ENCODE measurements around the gene KIF24.
"Not testable (repeated sequence)": the region's sequence is repeated elsewhere in the genome, so short reads cannot be mapped to it uniquely, and the experiment has no call there.

KIF24 gene

DNA sequence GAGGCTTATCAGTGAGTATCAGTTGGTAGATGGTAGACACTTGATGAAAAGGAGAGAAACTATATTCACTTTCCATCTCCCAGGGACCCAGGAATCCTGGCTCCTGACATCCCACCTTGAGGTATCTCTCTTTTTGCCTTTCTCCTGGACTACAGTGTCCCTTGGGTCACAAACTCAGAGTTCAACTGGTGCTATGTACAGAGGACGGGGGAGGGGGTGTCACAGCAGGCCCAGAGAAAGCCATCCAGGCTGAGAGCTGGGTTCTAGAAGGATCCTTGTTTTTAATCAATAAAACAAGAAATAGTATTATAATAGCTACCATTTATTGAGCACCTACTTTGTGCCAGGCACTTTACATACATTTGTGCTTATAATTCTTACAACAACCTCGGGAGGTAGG is 37.3 kb upstream of the KIF24 start:
- Histone ChIP-seq H3K36me3 (ENCODE audit: control insufficient read depth, insufficient read depth, low read length) (no peaks in the 10 kb centered on the region), H3K27me3 (replicated peaks; ENCODE audit: control insufficient read depth, insufficient read depth, low read length) (no peaks in the 10 kb centered on the region), H3K4me3 (replicated peaks; ENCODE audit: low read depth, low read length) (no peak overlapping the region)
- TF ChIP-seq CTCF (IDR thresholded peaks at IDR 0.05; ENCODE audit: insufficient read depth, low read length, poor library complexity, severe bottlenecking), result no peak
- no peak for DNase-seq (ENCODE audit: extremely low read depth, insufficient read length)

- Histone ChIP-seq H3K4me3 (replicated peaks; ENCODE audit: low read depth, low read length) (no peak overlapping the region), H3K27me3 (replicated peaks; ENCODE audit: control insufficient read depth, insufficient read depth, low read length) (no peaks in the 10 kb centered on the region), H3K36me3 (ENCODE audit: control insufficient read depth, insufficient read depth, low read length) (no peaks in the 10 kb centered on the region)
- no peak for DNase-seq (ENCODE audit: extremely low read depth, insufficient read length)
- no peak for TF ChIP-seq CTCF (IDR thresholded peaks at IDR 0.05; ENCODE audit: insufficient read depth, low read length, poor library complexity, severe bottlenecking)
Measured at GRCh38 chr9:34365282-34365681, 36.2 kb upstream of the KIF24 start.

DNA sequence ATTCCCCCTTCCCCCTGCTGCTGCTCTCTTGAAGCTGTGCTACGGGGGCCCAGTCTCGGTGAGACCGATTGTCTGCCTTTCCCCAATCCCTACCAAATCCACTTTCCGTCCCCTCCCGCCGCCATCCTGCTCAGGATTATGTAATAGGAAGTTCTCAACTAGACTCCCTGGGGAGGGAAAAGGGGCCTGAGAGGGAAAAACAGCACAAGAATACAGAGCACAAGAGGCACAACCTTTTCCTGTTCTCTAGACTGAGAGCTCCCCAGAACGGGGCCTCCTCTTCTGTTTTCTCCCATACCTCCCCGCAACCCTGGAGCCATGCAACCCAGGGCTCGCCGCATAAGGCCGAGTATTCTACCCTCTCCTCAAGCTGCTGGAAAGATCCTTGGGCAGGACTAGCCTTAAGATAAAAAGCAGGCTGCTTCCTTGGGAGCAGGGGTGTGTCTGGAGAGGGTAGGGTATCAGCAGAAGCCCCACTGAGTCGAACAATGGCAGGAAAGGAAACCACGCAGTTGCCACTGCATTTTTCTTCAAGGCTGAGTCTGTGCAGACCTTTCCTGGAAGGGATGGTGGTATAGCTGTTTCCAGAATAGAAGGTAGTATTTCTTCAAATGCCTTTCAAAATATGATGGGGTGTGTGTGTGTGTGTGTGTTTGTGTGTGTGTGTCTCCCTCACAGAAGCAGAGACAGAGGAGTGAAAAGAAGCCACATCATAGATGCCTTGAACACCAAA is 34.7 kb upstream of the KIF24 start:
- H3K27me3 ChIP-seq (replicated peaks; ENCODE audit: control insufficient read depth, insufficient read depth, low read length), result no peaks in the 10 kb centered on the region
- H3K36me3 ChIP-seq (ENCODE audit: control insufficient read depth, insufficient read depth, low read length), result no peaks in the 10 kb centered on the region
- TF ChIP-seq CTCF (IDR thresholded peaks at IDR 0.05; ENCODE audit: insufficient read depth, low read length, poor library complexity, severe bottlenecking), result no peak
- DNase-seq (ENCODE audit: extremely low read depth, insufficient read length), result no peak
- no peak overlapping the region for H3K4me3 ChIP-seq (replicated peaks; ENCODE audit: low read depth, low read length)

GRCh38 chr9:34362614-34363214 is 33.6 kb upstream of the KIF24 start:
- Histone ChIP-seq H3K4me3 (replicated peaks; ENCODE audit: low read depth, low read length) (no peak overlapping the region), H3K36me3 (ENCODE audit: control insufficient read depth, insufficient read depth, low read length) (no peaks in the 10 kb centered on the region), H3K27me3 (replicated peaks; ENCODE audit: control insufficient read depth, insufficient read depth, low read length) (no peaks in the 10 kb centered on the region)
- DNase-seq (ENCODE audit: extremely low read depth, insufficient read length), result no peak
- no peak for TF ChIP-seq CTCF (IDR thresholded peaks at IDR 0.05; ENCODE audit: insufficient read depth, low read length, poor library complexity, severe bottlenecking)

GRCh38 chr9:34352957-34353356 is 23.9 kb upstream of the KIF24 start:
- H3K4me3 ChIP-seq (replicated peaks; ENCODE audit: low read depth, low read length); H3K36me3 ChIP-seq (ENCODE audit: control insufficient read depth, insufficient read depth, low read length); DNase-seq (ENCODE audit: extremely low read depth, insufficient read length); H3K27me3 ChIP-seq (replicated peaks; ENCODE audit: control insufficient read depth, insufficient read depth, low read length): not testable (repeated sequence)

GRCh38 chr9:34352122-34352652 is 23.1 kb upstream of the KIF24 start:
- DNase-seq (ENCODE audit: extremely low read depth, insufficient read length); H3K27me3 ChIP-seq (replicated peaks; ENCODE audit: control insufficient read depth, insufficient read depth, low read length); H3K4me3 ChIP-seq (replicated peaks; ENCODE audit: low read depth, low read length); H3K36me3 ChIP-seq (ENCODE audit: control insufficient read depth, insufficient read depth, low read length): not testable (repeated sequence)

Data from GM06990 (cell line).